Cardiac fibroblast (primary cell): ENCODE measurements around the gene IFI27L1.

Experiments
- DNase-seq, 2 donors: peaks; one replicate each; pipeline versions ENCODE4 v3.0.0 to v3.0.0-alpha.2; 2010; ENCODE audit warnings: low read depth in 2 of 2
- H3K4me3 ChIP-seq, 2 donors: replicated peaks in 1 of 2; 1 replicate in 1 of 2; 2 replicates in 1 of 2; pipeline ENCODE4 v1.5.1; 2011; ENCODE audit warnings: low read depth in 2 of 2, low read length in 2 of 2, mild to moderate bottlenecking in 2 of 2, moderate library complexity in 1 of 2
- TF ChIP-seq, protein P1 (sequence below): IDR thresholded peaks from one replicate; pipeline ENCODE4 v1.5.1; 2011; ENCODE audit warnings: low read depth, mild to moderate bottlenecking, low read length, inconsistent platforms

IFI27L1 gene

GRCh38 chr14:94052199-94052598 is 28.9 kb upstream of the IFI27L1 start:
- TF ChIP-seq, protein P1, sequence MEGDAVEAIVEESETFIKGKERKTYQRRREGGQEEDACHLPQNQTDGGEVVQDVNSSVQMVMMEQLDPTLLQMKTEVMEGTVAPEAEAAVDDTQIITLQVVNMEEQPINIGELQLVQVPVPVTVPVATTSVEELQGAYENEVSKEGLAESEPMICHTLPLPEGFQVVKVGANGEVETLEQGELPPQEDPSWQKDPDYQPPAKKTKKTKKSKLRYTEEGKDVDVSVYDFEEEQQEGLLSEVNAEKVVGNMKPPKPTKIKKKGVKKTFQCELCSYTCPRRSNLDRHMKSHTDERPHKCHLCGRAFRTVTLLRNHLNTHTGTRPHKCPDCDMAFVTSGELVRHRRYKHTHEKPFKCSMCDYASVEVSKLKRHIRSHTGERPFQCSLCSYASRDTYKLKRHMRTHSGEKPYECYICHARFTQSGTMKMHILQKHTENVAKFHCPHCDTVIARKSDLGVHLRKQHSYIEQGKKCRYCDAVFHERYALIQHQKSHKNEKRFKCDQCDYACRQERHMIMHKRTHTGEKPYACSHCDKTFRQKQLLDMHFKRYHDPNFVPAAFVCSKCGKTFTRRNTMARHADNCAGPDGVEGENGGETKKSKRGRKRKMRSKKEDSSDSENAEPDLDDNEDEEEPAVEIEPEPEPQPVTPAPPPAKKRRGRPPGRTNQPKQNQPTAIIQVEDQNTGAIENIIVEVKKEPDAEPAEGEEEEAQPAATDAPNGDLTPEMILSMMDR, result no peak
- no peak overlapping the region for H3K4me3 ChIP-seq
- DNase-seq, result no peak

GRCh38 chr14:94052662-94053061 is 28.4 kb upstream of the IFI27L1 start:
- no peak overlapping the region for H3K4me3 ChIP-seq
- TF ChIP-seq, protein P1, result no peak
- DNase-seq, result no peak

- TF ChIP-seq, protein P1, result no peak
- H3K4me3 ChIP-seq, result no peak overlapping the region
- DNase-seq, result no peak
Observed at GRCh38 chr14:94054401-94054800, 26.7 kb upstream of the IFI27L1 start.

GRCh38 chr14:94054936-94055335 is 26.2 kb upstream of the IFI27L1 start:
- no peak overlapping the region for H3K4me3 ChIP-seq
- TF ChIP-seq, protein P1, result no peak

DNA sequence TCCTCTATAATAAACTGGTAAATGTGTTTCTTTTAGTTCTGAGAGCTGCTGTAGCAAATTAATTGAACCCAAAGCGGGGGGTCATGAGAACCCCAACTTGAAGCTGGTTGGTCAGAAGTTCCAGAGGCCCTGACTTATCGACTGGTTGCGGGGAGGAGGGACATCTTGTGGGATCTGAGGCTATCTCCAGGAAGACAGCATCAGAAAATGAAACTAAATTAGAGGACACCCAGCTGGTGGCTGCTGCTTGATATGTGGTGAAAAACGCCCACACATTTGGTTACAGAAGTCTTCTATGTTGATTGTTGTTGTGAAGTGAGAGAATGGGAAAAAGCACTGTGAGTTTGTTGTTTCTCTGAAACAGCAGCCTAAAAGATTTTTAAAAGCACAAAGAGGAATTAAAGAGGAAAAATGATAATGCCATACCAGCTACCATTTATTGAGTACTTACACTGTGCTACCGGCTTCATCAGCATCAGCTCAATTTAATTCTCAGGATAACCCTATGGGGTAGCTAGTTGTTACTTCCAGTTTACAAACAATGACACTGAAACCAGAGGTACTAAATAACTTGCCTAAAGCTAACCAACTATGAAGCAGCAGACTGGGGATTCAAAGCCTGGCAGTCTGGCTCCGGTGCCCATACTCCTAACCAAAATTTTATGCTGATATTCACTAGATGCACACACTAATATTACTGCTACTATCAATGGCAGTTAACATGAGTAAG is 24.4 kb upstream of the IFI27L1 start:
- H3K4me3 ChIP-seq, result no peak overlapping the region
- TF ChIP-seq, protein P1, result no peak
- peak in 1 of 2 donors; percentile 44 for DNase-seq

More at GRCh38 chr14:94054936-94055335, 26.2 kb upstream of the IFI27L1 start:
- no peak for DNase-seq

DNA sequence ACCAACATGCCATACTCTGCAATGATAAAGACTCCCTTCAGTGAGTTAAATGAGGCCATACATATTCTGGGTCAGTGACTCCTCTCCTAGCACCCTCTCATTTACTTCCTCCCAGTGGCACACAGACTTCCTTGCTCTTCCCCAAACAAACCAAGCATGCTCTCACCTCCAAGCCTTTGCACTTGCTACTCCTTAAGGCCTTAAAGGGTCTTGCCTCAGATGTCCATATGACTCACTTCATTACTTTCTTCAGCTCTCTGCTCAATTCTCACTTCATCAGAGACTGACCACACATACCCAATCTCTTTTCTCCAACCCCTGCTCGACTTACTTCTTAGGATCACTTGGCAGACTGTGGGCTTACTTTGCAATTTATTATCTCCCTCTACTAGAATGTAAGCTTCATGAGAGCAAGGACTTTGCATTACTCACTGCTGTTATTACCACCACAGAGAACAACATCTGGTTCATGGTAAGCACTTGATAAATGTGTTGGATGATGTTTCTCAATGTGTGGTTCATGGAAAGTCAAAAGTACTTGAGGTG is 22.9 kb upstream of the IFI27L1 start:
- TF ChIP-seq, protein P1, result no peak
- no peak overlapping the region for H3K4me3 ChIP-seq

More for the DNA sequence above, 22.9 kb upstream of the IFI27L1 start:
- no peak for DNase-seq
